Adipocyte (in vitro differentiated cells): ENCODE measurements around the gene NT5C3A.
"Not testable (repeated sequence)": the region's sequence is repeated elsewhere in the genome, so short reads cannot be mapped to it uniquely, and the experiment has no call there.

Experiments
- DNase-seq: peaks from one replicate; pipeline ENCODE4 v3.0.0-alpha.2; 2015; ENCODE audit warnings: low read depth
- H3K27me3 ChIP-seq: replicated peaks from 2 replicates; pipeline ENCODE4 v1.7.0; 2013; ENCODE audit warnings: mild to moderate bottlenecking, low read length, moderate library complexity; ENCODE audit not compliant: control insufficient read depth, insufficient read depth
- H3K36me3 ChIP-seq: 2 replicates; pipeline ENCODE4 v1.7.0; 2013; ENCODE audit warnings: low read length, mild to moderate bottlenecking, moderate library complexity; ENCODE audit not compliant: control insufficient read depth, insufficient read depth, severe bottlenecking
- H3K4me1 ChIP-seq: 2 replicates; pipeline ENCODE4 v1.7.0; 2013; ENCODE audit warnings: mild to moderate bottlenecking, low read length, moderate library complexity; ENCODE audit not compliant: control insufficient read depth, insufficient read depth
- H3K4me3 ChIP-seq: 2 replicates; pipeline ENCODE4 v1.7.0; 2013; ENCODE audit warnings: mild to moderate bottlenecking, low read length, moderate library complexity
- H3K9ac ChIP-seq: 2 replicates; pipeline ENCODE4 v1.7.0; 2013; ENCODE audit warnings: mild to moderate bottlenecking, low read length, moderate library complexity
- H3K9me3 ChIP-seq: 2 replicates; pipeline ENCODE4 v1.7.0; 2013; ENCODE audit warnings: mild to moderate bottlenecking, low read length, moderate library complexity; ENCODE audit not compliant: control insufficient read depth

The NT5C3A gene

DNA sequence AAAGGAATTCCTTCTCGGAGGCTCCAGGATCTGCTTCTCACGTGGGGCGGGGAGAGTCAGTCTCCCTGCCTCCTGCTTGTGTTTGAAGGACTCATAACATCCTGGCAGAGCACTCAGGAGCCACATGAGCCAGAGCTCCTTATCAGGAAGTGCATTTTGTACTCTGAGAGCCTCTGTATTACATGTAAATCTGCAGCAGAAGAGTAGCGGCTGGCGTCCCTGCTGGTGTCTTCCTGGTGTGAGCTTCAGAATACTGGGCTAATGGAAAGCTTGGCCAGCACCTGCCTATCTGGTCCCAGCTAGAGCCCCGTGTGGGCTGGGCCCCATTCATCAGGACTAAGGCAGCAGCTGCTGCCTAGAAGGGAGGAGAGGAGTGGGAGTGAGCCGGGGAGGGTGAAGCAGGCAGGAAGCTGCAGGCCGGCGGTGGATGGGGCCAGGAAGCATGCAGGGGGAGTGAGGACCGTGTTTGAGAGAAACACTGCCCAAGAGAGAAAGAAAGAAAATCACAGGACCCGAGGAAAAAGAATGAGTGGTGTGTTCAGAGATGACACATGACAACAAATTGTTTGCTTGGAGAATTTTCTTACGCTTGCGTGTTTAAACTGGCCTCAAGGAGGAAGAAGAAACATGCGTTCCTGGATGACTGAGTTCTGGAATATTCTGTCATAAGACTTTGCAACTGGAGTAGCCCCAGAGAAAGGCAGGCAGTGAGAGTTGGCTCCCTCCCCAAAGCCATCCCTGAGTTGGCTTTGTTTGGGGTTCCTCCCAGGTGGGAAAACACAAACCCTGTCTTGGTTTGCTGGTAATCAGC is 64.0 kb downstream of the NT5C3A start:
- H3K36me3 ChIP-seq, H3K4me1 ChIP-seq, H3K27me3 ChIP-seq, H3K9me3 ChIP-seq: not testable (repeated sequence)
- peak; percentile 59 for DNase-seq
- peak overlapping the region; percentile 27 for H3K4me3 ChIP-seq
- peak overlapping the region; percentile 49 for H3K9ac ChIP-seq

DNA sequence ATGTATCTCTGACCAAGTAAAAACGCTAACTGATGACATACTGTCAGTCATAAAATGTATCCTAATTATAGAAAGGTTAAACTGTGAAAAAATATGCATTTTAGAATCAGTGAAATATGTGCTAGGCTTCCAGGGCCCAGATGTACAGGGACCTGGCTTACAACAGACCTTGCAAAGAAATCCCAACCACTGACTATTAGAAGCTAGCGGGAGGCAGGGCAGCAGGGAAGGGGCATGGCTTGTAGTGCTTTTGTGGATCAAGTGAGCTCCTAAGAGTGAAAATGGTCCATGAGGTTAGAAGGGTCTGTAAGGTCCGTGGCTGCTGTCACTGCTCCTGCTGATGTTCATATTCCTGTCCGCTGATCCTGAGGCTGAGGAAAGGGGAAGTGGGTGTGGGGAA is 64.6 kb downstream of the NT5C3A start:
- not testable (repeated sequence) for H3K4me1 ChIP-seq, DNase-seq, H3K9me3 ChIP-seq, H3K36me3 ChIP-seq, H3K4me3 ChIP-seq, H3K27me3 ChIP-seq
- H3K9ac ChIP-seq: peak overlapping the region; percentile 49

GRCh38 chr7:32992750-32993149 is 69.8 kb downstream of the NT5C3A start:
- H3K27me3 ChIP-seq, H3K9ac ChIP-seq, DNase-seq, H3K4me1 ChIP-seq, H3K4me3 ChIP-seq, H3K9me3 ChIP-seq: not testable (repeated sequence)
- H3K36me3 ChIP-seq: peaks cover 11% of the 10 kb centered on the region

- not testable (repeated sequence) for H3K4me1 ChIP-seq, H3K4me3 ChIP-seq, H3K9ac ChIP-seq, H3K27me3 ChIP-seq, H3K9me3 ChIP-seq, DNase-seq
- H3K36me3 ChIP-seq: peaks cover 11% of the 10 kb centered on the region
Observed at GRCh38 chr7:32991975-32992700, 70.4 kb downstream of the NT5C3A start.

- not testable (repeated sequence) for H3K27me3 ChIP-seq, H3K9me3 ChIP-seq, H3K4me1 ChIP-seq, H3K4me3 ChIP-seq
- Histone ChIP-seq H3K9ac (peak overlapping the region; percentile 66), H3K36me3 (peaks cover 11% of the 10 kb centered on the region)
- DNase-seq: peak; percentile 66
Observed at GRCh38 chr7:32991068-32991585, 71.4 kb downstream of the NT5C3A start.

- H3K36me3 ChIP-seq: peaks cover 11% of the 10 kb centered on the region
- DNase-seq, H3K4me3 ChIP-seq, H3K9ac ChIP-seq, H3K9me3 ChIP-seq, H3K27me3 ChIP-seq, H3K4me1 ChIP-seq: not testable (repeated sequence)
Observed at GRCh38 chr7:32988148-32988547, 74.4 kb downstream of the NT5C3A start.

DNA sequence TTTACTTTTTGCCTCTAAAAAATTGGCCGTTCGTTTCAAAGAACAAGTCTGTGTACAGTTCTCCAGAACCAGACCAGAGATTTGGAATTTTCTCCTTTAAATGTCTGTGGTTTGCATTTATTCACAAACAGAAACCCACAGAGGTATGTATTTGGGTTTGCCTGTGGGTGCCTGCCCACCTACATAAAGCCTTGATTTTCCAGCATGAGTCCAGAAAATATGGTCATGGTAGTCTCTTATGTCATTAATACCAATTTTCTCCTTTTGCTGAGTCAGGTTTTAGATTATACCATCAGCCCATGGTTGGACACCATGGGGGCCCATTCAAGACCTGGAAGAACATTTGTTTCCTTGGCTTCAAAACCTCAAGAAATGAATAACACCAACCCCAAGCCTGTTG is 82.7 kb downstream of the NT5C3A start:
- H3K9ac ChIP-seq, H3K9me3 ChIP-seq, H3K4me1 ChIP-seq, H3K27me3 ChIP-seq, H3K4me3 ChIP-seq, DNase-seq: not testable (repeated sequence)
- peaks cover 15% of the 10 kb centered on the region for H3K36me3 ChIP-seq

DNA sequence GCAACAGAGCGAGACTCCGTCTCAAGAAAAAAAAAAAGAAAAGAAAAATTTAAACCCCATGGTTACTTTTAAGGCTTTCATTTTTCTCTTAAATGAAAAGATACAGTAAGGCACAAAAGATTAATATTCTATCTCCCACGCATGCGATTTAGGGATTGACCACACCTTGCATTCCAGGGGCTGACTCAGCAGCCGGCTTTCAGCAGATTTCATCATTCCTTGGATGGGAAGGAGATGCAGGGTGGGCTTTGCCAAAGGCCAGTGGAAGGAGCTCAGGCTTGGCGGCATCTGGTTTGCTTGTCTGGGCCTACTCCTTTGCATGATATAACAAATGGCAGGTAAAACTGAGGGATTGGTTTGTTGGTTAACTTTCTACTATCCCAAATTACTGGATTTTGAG is 83.3 kb downstream of the NT5C3A start:
- H3K27me3 ChIP-seq, H3K4me1 ChIP-seq, H3K4me3 ChIP-seq, H3K9ac ChIP-seq, H3K9me3 ChIP-seq: not testable (repeated sequence)
- H3K36me3 ChIP-seq: peaks cover 15% of the 10 kb centered on the region
- DNase-seq: peak; percentile 88

DNA sequence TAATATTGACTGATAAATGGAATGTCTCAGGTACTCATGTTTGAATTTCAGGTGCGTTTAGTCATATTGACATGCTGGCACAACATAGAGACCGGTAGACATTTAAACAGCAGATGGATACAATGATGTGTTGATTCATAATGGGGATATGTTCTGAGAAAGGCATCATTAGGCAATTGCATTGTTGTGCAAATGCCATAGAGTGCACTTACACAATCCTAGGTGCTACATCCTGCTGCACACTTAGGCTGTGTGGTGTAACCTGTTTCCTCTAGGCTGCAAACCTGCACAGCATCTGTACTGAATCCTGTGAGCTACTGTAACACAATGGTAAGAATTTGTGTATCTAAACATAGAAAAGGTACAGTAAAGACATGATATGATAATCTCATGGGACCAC is 85.4 kb downstream of the NT5C3A start:
- H3K9me3 ChIP-seq, H3K4me1 ChIP-seq, H3K4me3 ChIP-seq, H3K9ac ChIP-seq, H3K27me3 ChIP-seq: not testable (repeated sequence)
- H3K36me3 ChIP-seq: peaks cover 15% of the 10 kb centered on the region
- peak; percentile 35 for DNase-seq

DNA sequence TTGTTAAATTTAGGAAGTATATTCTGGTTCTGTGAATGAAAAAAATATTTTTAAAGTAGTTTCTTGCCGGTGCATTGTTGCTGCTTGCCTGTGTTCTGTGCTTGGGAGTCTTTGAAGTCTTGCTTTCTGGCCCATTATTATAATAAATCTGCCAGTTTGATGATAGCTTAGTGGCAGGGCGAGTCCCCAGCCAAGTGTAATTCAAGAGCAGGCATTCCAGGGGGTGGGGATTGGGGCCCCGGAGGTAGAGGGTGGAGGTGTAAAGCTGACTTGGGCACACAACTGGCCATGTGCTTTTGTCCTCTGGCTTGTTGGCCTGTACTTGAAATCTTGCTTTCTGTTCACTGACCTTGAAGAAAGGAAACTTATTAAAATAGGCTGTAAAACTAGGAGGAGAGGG is 90.6 kb downstream of the NT5C3A start:
- H3K4me3 ChIP-seq, H3K27me3 ChIP-seq, H3K4me1 ChIP-seq, H3K9me3 ChIP-seq, H3K9ac ChIP-seq, DNase-seq, H3K36me3 ChIP-seq: not testable (repeated sequence)

GRCh38 chr7:32967268-32967582 is 95.4 kb downstream of the NT5C3A start:
- not testable (repeated sequence) for H3K27me3 ChIP-seq, H3K4me3 ChIP-seq, H3K4me1 ChIP-seq, H3K36me3 ChIP-seq, H3K9ac ChIP-seq, H3K9me3 ChIP-seq
- DNase-seq: peak; percentile 24
